NK-92 (cell line): ENCODE data around the gene TFCP2L1.

Experiments used
- DNase-seq: peaks from one replicate; lab custom pipeline; 2025; ENCODE audit not compliant: unreplicated experiment; lab: John Stamatoyannopoulos, UW

The TFCP2L1 gene

DNA sequence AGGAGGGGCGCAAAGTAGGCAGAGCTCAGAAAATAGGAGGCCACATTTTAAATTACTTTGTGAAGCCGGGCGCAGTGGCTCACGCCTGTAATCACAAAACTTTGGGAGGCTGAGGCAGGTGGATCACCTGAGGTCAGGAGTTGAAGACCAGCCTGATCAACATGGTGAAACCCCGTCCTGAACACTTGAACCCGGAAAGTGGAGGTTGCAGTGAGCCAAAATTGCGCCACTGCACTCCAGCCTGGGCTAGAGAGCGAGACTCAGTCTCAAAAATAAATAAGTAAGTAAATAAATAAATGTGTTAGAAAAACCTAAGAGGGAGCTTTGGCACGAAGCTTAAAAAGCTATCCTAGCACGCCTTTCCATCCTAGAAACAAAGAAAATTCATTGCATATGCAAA is 105.5 kb downstream of the TFCP2L1 start:
- no peak for DNase-seq

DNA sequence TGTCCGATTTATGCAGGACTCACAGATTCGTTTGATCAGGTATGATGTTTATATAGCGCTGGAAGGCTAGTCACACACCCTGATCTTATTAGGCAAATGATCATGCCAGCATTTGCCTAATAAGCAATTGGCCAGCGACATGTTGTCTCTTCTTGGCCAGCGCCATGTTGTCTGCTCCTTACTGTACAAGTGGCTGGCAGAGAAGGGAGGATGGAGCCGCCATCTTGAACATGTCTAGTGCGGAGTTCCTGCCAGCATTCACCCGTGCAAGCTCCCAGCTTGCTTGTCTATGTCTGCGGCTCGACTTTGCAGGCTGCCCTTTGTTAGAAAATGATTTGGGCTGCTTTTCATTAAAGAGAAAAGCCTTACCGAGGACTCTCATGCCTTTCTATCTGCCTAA is 106.3 kb downstream of the TFCP2L1 start:
- DNase-seq: no peak

DNA sequence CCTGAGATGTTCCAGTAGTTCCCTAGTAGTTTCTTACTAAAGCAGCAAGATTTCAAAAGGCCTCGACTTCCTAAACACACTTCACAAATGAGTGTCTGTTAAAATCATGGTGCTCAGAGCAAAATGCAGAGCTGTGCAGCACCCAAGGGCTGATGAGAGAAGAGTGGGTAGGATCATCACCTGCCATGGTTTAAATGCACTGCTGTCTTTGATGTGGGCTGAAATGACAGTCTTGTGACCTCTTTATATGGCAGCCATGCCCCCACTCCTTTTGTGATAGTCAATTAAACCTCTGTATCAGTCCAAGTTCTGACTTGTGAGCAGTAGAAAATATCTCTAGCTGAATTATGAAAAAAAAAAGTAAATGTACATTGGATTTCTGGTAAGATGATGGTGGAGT is 107.1 kb downstream of the TFCP2L1 start:
- DNase-seq: no peak

DNA sequence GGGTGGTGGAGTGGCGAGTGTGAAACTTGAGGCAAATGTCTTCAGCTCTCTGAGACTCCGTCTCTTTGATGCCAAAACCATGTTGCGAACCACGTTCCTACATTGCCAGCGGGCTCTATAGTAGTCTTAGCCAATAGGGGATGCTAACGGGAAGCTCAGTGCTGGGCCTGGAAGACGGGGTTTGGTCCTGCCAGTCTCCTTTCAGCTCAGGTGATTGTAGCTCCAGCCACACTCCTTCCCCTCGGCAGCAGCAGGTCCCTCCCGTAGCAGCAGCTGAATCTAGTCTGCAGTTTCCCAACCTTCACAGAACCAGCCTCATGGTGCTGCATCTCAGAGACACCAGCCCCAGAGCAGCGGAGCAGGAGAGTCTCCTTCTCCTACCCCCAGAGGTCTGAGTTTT is 109.7 kb downstream of the TFCP2L1 start:
- DNase-seq: no peak

DNA sequence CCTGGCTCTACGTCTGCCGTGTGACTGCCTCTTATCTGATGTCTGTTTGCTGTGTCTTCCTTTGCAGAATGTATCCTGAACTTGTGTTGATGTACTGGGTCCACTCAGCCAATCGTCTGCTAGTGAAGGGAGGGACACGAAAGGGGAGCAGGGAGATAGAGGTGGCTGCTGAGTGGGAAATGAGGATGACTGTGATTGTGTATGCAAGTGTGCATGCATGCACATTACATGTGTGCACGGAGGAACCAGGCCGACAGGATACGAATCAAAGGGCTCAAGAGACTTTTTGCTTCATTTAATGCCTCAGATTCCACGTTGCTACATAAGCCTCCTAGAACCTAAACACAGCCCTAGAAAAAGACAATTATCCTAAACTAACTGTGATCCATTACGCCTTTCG is 111.2 kb downstream of the TFCP2L1 start:
- no peak for DNase-seq

DNA sequence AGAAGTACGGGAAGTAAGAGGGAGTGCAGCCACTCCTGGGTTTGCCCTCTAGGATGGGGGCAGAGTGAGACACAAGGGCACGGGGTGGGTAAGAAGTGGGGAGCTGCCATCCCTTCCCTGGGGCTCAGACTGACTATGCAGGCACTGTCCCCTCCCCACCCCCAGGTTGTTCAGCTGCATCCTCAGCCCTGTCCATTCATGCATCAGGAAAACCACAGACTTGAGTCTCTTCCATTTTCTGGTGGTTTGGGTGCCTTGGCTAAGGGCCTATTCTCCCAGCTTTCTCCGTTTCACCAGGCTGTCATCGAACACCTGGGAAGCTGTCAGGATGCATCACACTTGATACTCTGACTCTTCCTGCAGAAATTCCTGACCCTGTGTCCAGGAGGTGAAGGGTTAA is 111.9 kb downstream of the TFCP2L1 start:
- no peak for DNase-seq

DNA sequence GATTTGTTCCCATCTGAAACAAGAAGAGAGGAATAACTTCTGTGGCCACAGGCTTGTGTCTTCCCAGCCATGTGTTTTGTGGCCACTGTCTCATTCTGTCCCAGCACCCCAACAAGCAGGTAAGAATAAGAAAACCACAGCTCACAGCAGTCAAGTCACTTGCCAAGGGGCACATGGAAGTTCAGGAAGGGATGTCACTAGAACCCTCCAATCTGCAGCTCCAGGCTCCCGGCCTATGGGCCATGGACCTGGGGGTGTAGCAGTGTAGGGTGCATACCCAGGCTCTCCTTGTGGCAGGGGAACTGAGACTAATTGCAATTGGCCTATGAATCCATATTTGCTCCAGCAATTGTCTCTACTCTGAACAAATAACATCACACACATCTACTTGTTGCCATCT is 112.5 kb downstream of the TFCP2L1 start:
- no peak for DNase-seq

DNA sequence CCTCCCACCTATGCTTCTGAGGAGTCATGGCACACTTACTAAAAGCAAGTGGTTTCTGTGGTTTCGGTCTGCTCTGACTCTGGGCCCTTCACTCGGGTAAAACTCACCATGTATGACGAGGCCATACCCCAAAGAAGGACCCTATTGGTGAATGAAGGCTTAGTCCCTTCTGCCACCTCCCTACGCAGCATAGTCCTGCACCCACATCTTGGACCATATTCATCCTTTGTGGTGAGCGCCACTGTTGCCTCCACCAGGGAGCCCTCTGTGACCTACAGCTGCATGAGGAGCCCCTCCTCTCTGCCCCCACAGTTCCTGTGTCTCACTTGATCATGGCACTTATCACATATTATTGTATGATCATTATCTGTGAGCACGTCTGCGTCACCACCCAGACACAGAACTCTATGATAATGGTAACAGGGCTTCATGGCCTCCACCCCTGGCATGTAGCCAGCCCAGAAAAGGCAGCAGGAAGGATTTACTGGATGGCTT is 113.3 kb downstream of the TFCP2L1 start:
- no peak for DNase-seq

DNA sequence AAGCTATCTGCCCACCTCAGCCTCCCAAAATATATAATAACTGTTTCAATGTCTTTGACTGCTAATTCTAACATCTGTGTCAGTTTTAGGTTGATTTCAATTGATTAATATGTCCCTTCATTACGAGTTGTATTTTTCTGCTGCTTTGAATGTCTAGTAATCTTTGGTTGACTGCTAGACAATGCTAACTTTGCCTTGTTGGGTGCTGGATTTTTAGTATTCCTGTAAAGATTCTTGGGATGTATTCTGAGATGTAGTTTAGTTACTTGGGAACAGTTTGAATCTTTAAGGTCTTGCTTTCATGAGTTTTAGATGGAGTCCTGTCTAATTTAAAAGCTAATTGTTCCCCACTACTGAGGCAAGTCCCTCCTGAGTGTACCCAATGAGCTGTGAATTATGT is 114.4 kb downstream of the TFCP2L1 start:
- DNase-seq: no peak

DNA sequence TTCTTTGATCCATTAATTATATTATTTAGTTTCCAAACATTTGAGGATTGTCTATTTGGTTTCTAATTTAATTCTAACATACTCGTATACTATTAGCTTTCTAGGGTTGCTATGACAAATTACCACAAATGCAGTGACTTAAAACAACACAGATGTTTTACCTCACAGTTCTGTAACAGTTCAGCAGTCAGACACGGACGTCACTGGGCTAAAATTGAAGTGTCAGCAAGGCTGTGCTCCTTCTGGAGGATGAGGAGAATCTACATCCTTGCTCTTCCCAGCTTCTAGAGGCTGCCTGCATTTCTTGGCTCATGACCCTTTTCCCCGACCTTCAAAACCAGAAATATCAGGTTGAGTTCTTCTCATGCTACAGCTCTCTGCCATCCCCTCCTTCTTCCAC is 117.6 kb downstream of the TFCP2L1 start:
- no peak for DNase-seq
